Liver (tissue), 9 donors: ENCODE results near the gene DAPK1. TPM values are rescaled to one million over a fixed set of nuclear protein-coding genes. Genes with fewer than 3 reads are reported as not detected.

Source experiments
- DNase-seq: peaks from one replicate; pipeline ENCODE4 v3.0.0-alpha.2; 2017; ENCODE audit warnings: low spot score
- H3K27ac ChIP-seq, 2 donors: one replicate each; pipeline ENCODE4 v1.7.0; 2013; ENCODE audit warnings: inconsistent platforms in 2 of 2, low read length in 2 of 2, control low read depth in 1 of 2, low read depth in 1 of 2, mild to moderate bottlenecking in 1 of 2
- H3K27me3 ChIP-seq, 4 donors: one replicate each; pipeline versions ENCODE4 v1.6.1 to v1.7.0; 2013; ENCODE audit warnings: low read length in 3 of 4, inconsistent platforms in 1 of 4, mild to moderate bottlenecking in 1 of 4, moderate library complexity in 1 of 4; ENCODE audit not compliant: control insufficient read depth in 4 of 4, insufficient read depth in 4 of 4
- H3K36me3 ChIP-seq, 4 donors: one replicate each; pipeline versions ENCODE4 v1.6.1 to v1.7.0; 2013; ENCODE audit warnings: low read length in 3 of 4, mild to moderate bottlenecking in 3 of 4, low read depth in 1 of 4, moderate library complexity in 1 of 4; ENCODE audit not compliant: control insufficient read depth in 4 of 4, insufficient read depth in 3 of 4
- H3K4me1 ChIP-seq, 4 donors: one replicate each; pipeline versions ENCODE4 v1.6.1 to v1.7.0; 2013; ENCODE audit warnings: low read length in 3 of 4, mild to moderate bottlenecking in 3 of 4, moderate library complexity in 1 of 4; ENCODE audit not compliant: control insufficient read depth in 4 of 4, insufficient read depth in 4 of 4
- H3K4me3 ChIP-seq, 3 donors: one replicate each; pipeline versions ENCODE4 v1.6.1 to v1.7.0; 2013; ENCODE audit warnings: low read length in 3 of 3, control low read depth in 1 of 3, low read depth in 1 of 3, mild to moderate bottlenecking in 1 of 3
- H3K9ac ChIP-seq, 2 donors: one replicate each; pipeline ENCODE4 v1.7.0; 2013; ENCODE audit warnings: low read length in 2 of 2, mild to moderate bottlenecking in 2 of 2, moderate library complexity in 2 of 2, control low read depth in 1 of 2, low read depth in 1 of 2
- H3K9me3 ChIP-seq, 4 donors: one replicate each; pipeline versions ENCODE4 v1.6.1 to v1.7.0; 2013; ENCODE audit warnings: low read length in 3 of 4; ENCODE audit not compliant: control insufficient read depth in 4 of 4
- EGR1 ChIP-seq, 2 donors: IDR thresholded peaks; 2 replicates each; pipeline ENCODE4 v1.6.1; 2016 to 2018; ENCODE audit warnings: antibody characterized with exemption in 2 of 2, low read depth in 2 of 2
- FOXA1 ChIP-seq: IDR thresholded peaks from 2 replicates; pipeline ENCODE4 v1.6.1; 2016; ENCODE audit warnings: antibody characterized with exemption
- FOXA2 ChIP-seq: IDR thresholded peaks from 2 replicates; pipeline ENCODE4 v1.6.1; 2016; ENCODE audit warnings: antibody characterized with exemption
- GABPA ChIP-seq, 2 donors: IDR thresholded peaks in 1 of 2; conservative IDR thresholded peaks in 1 of 2; 2 replicates each; pipeline ENCODE4 v1.6.1; 2016; ENCODE audit warnings: antibody characterized with exemption in 2 of 2, mild to moderate bottlenecking in 1 of 2, moderate library complexity in 1 of 2
- HNF4A ChIP-seq, 2 donors: conservative IDR thresholded peaks; 2 replicates each; pipeline ENCODE4 v1.6.1; 2016; ENCODE audit warnings: antibody characterized with exemption in 2 of 2, mild to moderate bottlenecking in 2 of 2
- HNF4G ChIP-seq: IDR thresholded peaks from 2 replicates; pipeline ENCODE4 v1.6.1; 2016; ENCODE audit warnings: antibody characterized with exemption
- JUND ChIP-seq, 2 donors: IDR thresholded peaks; 2 replicates each; pipeline ENCODE4 v1.6.1; 2016; ENCODE audit warnings: antibody characterized with exemption in 2 of 2
- NR2F2 ChIP-seq: IDR thresholded peaks from 2 replicates; pipeline ENCODE4 v1.6.1; 2016; ENCODE audit warnings: antibody characterized with exemption
- RAD21 ChIP-seq, 2 donors: IDR thresholded peaks; 2 replicates each; pipeline ENCODE4 v1.6.1; 2016; ENCODE audit warnings: antibody characterized with exemption in 2 of 2, mild to moderate bottlenecking in 2 of 2
- RXRA ChIP-seq, 2 donors: IDR thresholded peaks; 2 replicates each; pipeline ENCODE4 v1.6.1; 2017 to 2018; ENCODE audit warnings: antibody characterized with exemption in 2 of 2, mild to moderate bottlenecking in 1 of 2
- SP1 ChIP-seq: IDR thresholded peaks from 2 replicates; pipeline ENCODE4 v1.6.1; 2018; ENCODE audit warnings: antibody characterized with exemption, mild to moderate bottlenecking
- YY1 ChIP-seq: IDR thresholded peaks from 2 replicates; pipeline ENCODE4 v1.6.1; 2016; ENCODE audit warnings: antibody characterized with exemption, mild to moderate bottlenecking
- ZBTB33 ChIP-seq: IDR thresholded peaks from 2 replicates; pipeline ENCODE4 v1.6.1; 2016; ENCODE audit warnings: antibody characterized with exemption
- WGBS: extraction: QIAGEN DNeasy Blood & Tissue Kit; methylation state at CpG from one replicate; pipeline ENCODE4 v1.1.7; 2013; 5-methylcytosine and 5-hydroxymethylcytosine counted together
- polyA plus RNA-seq, 2 donors: library from polyadenylated mRNA; stranded (reverse) in 1 of 2; unstranded in 1 of 2; fragments of 200-250 nt in 1 of 2; fragments of >200 nt in 1 of 2; fragmentation: Nextera tagmentation in 1 of 2; extraction: Ambion mirVana in 1 of 2; gene quantifications; one replicate each; pipeline versions ENCODE4 v1.2.1 to v1.2.3, GENCODE V29; 2013 to 2015
- total RNA-seq, 2 donors: library from RNA; depleted of rRNA; stranded (reverse); fragments of >200 nt; gene quantifications; one replicate each; pipeline ENCODE4 v1.2.3, GENCODE V29; 2014
- TF ChIP-seq, protein P1 (sequence below): IDR thresholded peaks from 2 replicates; pipeline ENCODE4 v1.6.1; 2016; ENCODE audit warnings: antibody characterized with exemption
- TF ChIP-seq, protein P2 (sequence below): fragments of 150-350 bp; IDR thresholded peaks from 2 replicates; pipeline ENCODE4 v1.5.1; 2017; ENCODE audit warnings: improper control_type of control experiment, low read depth, low read length; ENCODE audit not compliant: missing input control
- TF ChIP-seq, protein P3 (sequence below): IDR thresholded peaks from 2 replicates; pipeline ENCODE4 v1.6.1; 2016; ENCODE audit warnings: antibody characterized with exemption
- TF ChIP-seq, protein P4 (sequence below): IDR thresholded peaks from 2 replicates; pipeline ENCODE4 v1.6.1; 2016; ENCODE audit warnings: antibody characterized with exemption, mild to moderate bottlenecking
- donor health status: healthy.
- donor health status: healthy.
- donor health status: healthy.
- donor health status: healthy.
- donor health status: healthy.

Gene DAPK1
- total and polyA plus RNA-seq, 4 donors: 14.0 to 40.8 (median 21.8) TPM

DNA sequence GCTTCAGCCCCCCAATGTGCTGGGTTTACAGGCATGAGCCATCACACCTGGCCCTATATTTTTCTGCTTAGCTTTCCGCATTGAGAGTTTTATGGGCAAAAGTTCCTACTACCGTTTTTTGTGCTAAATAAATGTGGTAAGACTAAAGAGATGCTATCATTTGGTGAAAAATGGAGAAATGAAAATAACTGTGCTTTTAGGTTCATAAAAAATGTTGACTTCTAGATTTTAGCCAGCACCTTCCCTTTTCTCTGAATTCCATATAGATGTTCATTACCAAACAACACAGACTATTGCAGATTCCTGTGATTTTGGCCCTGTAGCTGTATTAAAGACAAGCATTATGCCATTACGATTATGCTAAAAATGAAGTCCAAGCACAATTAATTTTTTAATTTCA is 156.3 kb downstream of the DAPK1 start:
- H3K9me3 ChIP-seq: no peaks in the 10 kb centered on the region
- 88% methylated on average over 3 of the region's 3 CpGs for WGBS
- no peak overlapping the region for H3K4me3 ChIP-seq
- no peak overlapping the region for H3K9ac ChIP-seq
- H3K27me3 ChIP-seq: no peaks in the 10 kb centered on the region
- peaks cover 0 to 6% (median 2%) of the 10 kb centered on the region in 4 donors for H3K4me1 ChIP-seq
- TF ChIP-seq RXRA (IDR thresholded peaks at IDR 0.05) (no peak), HNF4G (no peak), EGR1 (IDR thresholded peaks at IDR 0.05; ENCODE audit: low read depth in 2 of 2) (no peak), FOXA2 (no peak), SP1 (no peak), FOXA1 (no peak), GABPA (IDR thresholded peaks at IDR 0.05 in 1 of 2, conservative IDR thresholded peaks at IDR 0.05 in 1 of 2) (no peak), NR2F2 (no peak), JUND (IDR thresholded peaks at IDR 0.05) (no peak), YY1 (no peak), RAD21 (IDR thresholded peaks at IDR 0.05) (no peak), ZBTB33 (no peak), HNF4A (conservative IDR thresholded peaks at IDR 0.05) (no peak)
- TF ChIP-seq, protein P1, sequence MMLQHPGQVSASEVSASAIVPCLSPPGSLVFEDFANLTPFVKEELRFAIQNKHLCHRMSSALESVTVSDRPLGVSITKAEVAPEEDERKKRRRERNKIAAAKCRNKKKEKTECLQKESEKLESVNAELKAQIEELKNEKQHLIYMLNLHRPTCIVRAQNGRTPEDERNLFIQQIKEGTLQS: no peak
- TF ChIP-seq, protein P2, sequence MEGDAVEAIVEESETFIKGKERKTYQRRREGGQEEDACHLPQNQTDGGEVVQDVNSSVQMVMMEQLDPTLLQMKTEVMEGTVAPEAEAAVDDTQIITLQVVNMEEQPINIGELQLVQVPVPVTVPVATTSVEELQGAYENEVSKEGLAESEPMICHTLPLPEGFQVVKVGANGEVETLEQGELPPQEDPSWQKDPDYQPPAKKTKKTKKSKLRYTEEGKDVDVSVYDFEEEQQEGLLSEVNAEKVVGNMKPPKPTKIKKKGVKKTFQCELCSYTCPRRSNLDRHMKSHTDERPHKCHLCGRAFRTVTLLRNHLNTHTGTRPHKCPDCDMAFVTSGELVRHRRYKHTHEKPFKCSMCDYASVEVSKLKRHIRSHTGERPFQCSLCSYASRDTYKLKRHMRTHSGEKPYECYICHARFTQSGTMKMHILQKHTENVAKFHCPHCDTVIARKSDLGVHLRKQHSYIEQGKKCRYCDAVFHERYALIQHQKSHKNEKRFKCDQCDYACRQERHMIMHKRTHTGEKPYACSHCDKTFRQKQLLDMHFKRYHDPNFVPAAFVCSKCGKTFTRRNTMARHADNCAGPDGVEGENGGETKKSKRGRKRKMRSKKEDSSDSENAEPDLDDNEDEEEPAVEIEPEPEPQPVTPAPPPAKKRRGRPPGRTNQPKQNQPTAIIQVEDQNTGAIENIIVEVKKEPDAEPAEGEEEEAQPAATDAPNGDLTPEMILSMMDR: no peak
- TF ChIP-seq, protein P3, sequence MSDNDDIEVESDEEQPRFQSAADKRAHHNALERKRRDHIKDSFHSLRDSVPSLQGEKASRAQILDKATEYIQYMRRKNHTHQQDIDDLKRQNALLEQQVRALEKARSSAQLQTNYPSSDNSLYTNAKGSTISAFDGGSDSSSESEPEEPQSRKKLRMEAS: no peak
- TF ChIP-seq, protein P4, sequence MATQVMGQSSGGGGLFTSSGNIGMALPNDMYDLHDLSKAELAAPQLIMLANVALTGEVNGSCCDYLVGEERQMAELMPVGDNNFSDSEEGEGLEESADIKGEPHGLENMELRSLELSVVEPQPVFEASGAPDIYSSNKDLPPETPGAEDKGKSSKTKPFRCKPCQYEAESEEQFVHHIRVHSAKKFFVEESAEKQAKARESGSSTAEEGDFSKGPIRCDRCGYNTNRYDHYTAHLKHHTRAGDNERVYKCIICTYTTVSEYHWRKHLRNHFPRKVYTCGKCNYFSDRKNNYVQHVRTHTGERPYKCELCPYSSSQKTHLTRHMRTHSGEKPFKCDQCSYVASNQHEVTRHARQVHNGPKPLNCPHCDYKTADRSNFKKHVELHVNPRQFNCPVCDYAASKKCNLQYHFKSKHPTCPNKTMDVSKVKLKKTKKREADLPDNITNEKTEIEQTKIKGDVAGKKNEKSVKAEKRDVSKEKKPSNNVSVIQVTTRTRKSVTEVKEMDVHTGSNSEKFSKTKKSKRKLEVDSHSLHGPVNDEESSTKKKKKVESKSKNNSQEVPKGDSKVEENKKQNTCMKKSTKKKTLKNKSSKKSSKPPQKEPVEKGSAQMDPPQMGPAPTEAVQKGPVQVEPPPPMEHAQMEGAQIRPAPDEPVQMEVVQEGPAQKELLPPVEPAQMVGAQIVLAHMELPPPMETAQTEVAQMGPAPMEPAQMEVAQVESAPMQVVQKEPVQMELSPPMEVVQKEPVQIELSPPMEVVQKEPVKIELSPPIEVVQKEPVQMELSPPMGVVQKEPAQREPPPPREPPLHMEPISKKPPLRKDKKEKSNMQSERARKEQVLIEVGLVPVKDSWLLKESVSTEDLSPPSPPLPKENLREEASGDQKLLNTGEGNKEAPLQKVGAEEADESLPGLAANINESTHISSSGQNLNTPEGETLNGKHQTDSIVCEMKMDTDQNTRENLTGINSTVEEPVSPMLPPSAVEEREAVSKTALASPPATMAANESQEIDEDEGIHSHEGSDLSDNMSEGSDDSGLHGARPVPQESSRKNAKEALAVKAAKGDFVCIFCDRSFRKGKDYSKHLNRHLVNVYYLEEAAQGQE: no peak
- DNase-seq: no peak
- peaks cover 9 to 58% (median 38%) of the 10 kb centered on the region in 4 donors for H3K36me3 ChIP-seq
- no peak overlapping the region for H3K27ac ChIP-seq
